ENCODE data around the gene IL1RAPL2. TPM values are rescaled to one million over a fixed set of nuclear protein-coding genes. Genes with fewer than 3 reads are reported as not detected.

The IL1RAPL2 gene
- total and polyA plus RNA-seq, 8 donors: 0.13 to 1.1 (median 0.47) TPM; not detected in 2

DNA sequence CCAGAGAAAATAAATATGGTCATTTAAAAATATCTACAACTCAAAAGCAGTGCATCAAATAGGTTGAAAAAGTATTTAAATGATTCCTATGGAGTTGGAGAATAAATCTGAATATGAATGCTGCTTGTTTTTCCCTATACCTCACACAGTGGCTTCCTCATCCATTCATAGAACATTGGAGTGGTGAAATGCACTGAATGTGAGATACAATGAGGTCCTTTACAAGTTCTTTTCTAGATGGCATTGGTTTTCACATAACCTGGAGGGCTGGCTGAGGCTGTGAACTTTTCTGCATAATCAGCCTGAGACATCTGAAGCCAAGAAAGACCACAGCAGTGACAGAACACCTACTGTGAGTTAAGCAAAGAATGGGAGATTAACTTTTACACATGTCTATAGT, 977.3 kb downstream of the IL1RAPL2 start:
- H3K27ac ChIP-seq: no peak overlapping the region
- H3K9me3 ChIP-seq: no peaks in the 10 kb centered on the region
- H3K4me1 ChIP-seq: no peaks in the 10 kb centered on the region
- intact Hi-C loops (cut with DNase I): no loop called here
- H3K27me3 ChIP-seq: peaks cover 0 to 3% of the 10 kb centered on the region in 2 donors
- H3K36me3 ChIP-seq: no peaks in the 10 kb centered on the region
- DNase-seq: no peak
- no peak for ATAC-seq
- no peak overlapping the region for H3K4me3 ChIP-seq
- TF ChIP-seq, protein P1, sequence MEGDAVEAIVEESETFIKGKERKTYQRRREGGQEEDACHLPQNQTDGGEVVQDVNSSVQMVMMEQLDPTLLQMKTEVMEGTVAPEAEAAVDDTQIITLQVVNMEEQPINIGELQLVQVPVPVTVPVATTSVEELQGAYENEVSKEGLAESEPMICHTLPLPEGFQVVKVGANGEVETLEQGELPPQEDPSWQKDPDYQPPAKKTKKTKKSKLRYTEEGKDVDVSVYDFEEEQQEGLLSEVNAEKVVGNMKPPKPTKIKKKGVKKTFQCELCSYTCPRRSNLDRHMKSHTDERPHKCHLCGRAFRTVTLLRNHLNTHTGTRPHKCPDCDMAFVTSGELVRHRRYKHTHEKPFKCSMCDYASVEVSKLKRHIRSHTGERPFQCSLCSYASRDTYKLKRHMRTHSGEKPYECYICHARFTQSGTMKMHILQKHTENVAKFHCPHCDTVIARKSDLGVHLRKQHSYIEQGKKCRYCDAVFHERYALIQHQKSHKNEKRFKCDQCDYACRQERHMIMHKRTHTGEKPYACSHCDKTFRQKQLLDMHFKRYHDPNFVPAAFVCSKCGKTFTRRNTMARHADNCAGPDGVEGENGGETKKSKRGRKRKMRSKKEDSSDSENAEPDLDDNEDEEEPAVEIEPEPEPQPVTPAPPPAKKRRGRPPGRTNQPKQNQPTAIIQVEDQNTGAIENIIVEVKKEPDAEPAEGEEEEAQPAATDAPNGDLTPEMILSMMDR (IDR thresholded peaks at IDR 0.05): no peak

- Histone ChIP-seq H3K4me3 (no peak overlapping the region), H3K9me3 (no peaks in the 10 kb centered on the region), H3K36me3 (no peaks in the 10 kb centered on the region), H3K4me1 (no peaks in the 10 kb centered on the region), H3K27ac (no peak overlapping the region), H3K27me3 (peaks cover 0 to 9% of the 10 kb centered on the region in 2 donors)
- TF ChIP-seq, protein P1 (IDR thresholded peaks at IDR 0.05): no peak
- no peak for DNase-seq
- intact Hi-C loops (cut with DNase I): no loop called here
- no peak for ATAC-seq
Measured at GRCh38 chrX:105550043-105550663, 984.2 kb downstream of the IL1RAPL2 start.

GRCh38 chrX:105552395-105552794, 986.4 kb downstream of the IL1RAPL2 start:
- TF ChIP-seq, protein P1 (IDR thresholded peaks at IDR 0.05): no peak
- intact Hi-C loops (cut with DNase I): no loop called here
- Histone ChIP-seq H3K27ac (no peak overlapping the region), H3K27me3 (peaks cover 0 to 9% of the 10 kb centered on the region in 2 donors), H3K36me3 (no peaks in the 10 kb centered on the region), H3K9me3 (no peaks in the 10 kb centered on the region), H3K4me3 (no peak overlapping the region), H3K4me1 (no peaks in the 10 kb centered on the region)
- DNase-seq: no peak
- no peak for ATAC-seq

GRCh38 chrX:105553118-105553517, 987.1 kb downstream of the IL1RAPL2 start:
- H3K4me1 ChIP-seq: no peaks in the 10 kb centered on the region
- no peak overlapping the region for H3K27ac ChIP-seq
- intact Hi-C loops (cut with DNase I): no loop called here
- DNase-seq: no peak
- ATAC-seq: no peak
- no peaks in the 10 kb centered on the region for H3K36me3 ChIP-seq
- H3K27me3 ChIP-seq: peaks cover 0 to 9% of the 10 kb centered on the region in 2 donors
- TF ChIP-seq, protein P1 (IDR thresholded peaks at IDR 0.05): no peak
- H3K4me3 ChIP-seq: no peak overlapping the region
- H3K9me3 ChIP-seq: no peaks in the 10 kb centered on the region

GRCh38 chrX:105564501-105564900, 998.5 kb downstream of the IL1RAPL2 start:
- no peak overlapping the region for H3K27ac ChIP-seq
- H3K9me3 ChIP-seq: no peaks in the 10 kb centered on the region
- H3K36me3 ChIP-seq: no peaks in the 10 kb centered on the region
- TF ChIP-seq, protein P1 (IDR thresholded peaks at IDR 0.05): no peak
- H3K27me3 ChIP-seq: peaks cover 0 to 9% of the 10 kb centered on the region in 2 donors
- intact Hi-C loops (cut with DNase I): no loop called here
- H3K4me1 ChIP-seq: no peaks in the 10 kb centered on the region
- ATAC-seq: peak; percentile 51
- H3K4me3 ChIP-seq: no peak overlapping the region
- DNase-seq: peak in 2 of 4 donors; percentile 17 to 21
